Fibroblast of skin of right biceps (primary cell): Measurements from ENCODE around the gene PDE4A.
"Not testable (repeated sequence)": the region's sequence is repeated elsewhere in the genome, so short reads cannot be mapped to it uniquely, and the experiment has no call there.

Experiments used
- DNase-seq: peaks from one replicate; pipeline ENCODE4 v3.0.0-alpha.2; 2013

The PDE4A gene

GRCh38 chr19:10404888-10405820 is 15.2 kb upstream of the PDE4A start:
- DNase-seq, result no peak

GRCh38 chr19:10406191-10406590 is 14.1 kb upstream of the PDE4A start:
- DNase-seq, result no peak

- no peak for DNase-seq
Measured at GRCh38 chr19:10407096-10407495, 13.2 kb upstream of the PDE4A start.

GRCh38 chr19:10408511-10409283 is 11.6 kb upstream of the PDE4A start:
- no peak for DNase-seq

GRCh38 chr19:10411224-10411623 is 9.1 kb upstream of the PDE4A start:
- not testable (repeated sequence) for DNase-seq

GRCh38 chr19:10412257-10412977 is 7.9 kb upstream of the PDE4A start:
- no peak for DNase-seq

GRCh38 chr19:10416083-10416379 is 4.3 kb upstream of the PDE4A start:
- DNase-seq, result no peak

- peak; percentile 88 for DNase-seq
Measured at GRCh38 chr19:10416380-10417257, 3.7 kb upstream of the PDE4A start.

GRCh38 chr19:10417541-10418234 is 2.6 kb upstream of the PDE4A start:
- DNase-seq, result no peak

GRCh38 chr19:10418235-10418484 is 2.2 kb upstream of the PDE4A start:
- peak; percentile 15 for DNase-seq

GRCh38 chr19:10418485-10419199 is 1.7 kb upstream of the PDE4A start:
- DNase-seq, result peak; percentile 37

GRCh38 chr19:10419200-10419645 is 1.1 kb upstream of the PDE4A start:
- DNase-seq, result peak; percentile 65

GRCh38 chr19:10419646-10420443 is 493 bp upstream of the PDE4A start:
- peak; percentile 80 for DNase-seq

- no peak for DNase-seq
Measured at GRCh38 chr19:10421240-10422045, 1.1 kb downstream of the PDE4A start.

GRCh38 chr19:10422046-10422461 is 1.7 kb downstream of the PDE4A start:
- no peak for DNase-seq

GRCh38 chr19:10422846-10423245 is 2.5 kb downstream of the PDE4A start:
- no peak for DNase-seq

GRCh38 chr19:10424011-10424637 is 3.8 kb downstream of the PDE4A start:
- DNase-seq, result peak; percentile 80

GRCh38 chr19:10427169-10427568 is 6.8 kb downstream of the PDE4A start:
- DNase-seq, result no peak

- DNase-seq, result no peak
Measured at GRCh38 chr19:10428996-10429381, 8.7 kb downstream of the PDE4A start.
